Loucy (cell line): ENCODE measurements around the gene TLR3.

ENCODE experiments used
- EZH2phosphoT487 ChIP-seq: fragments of 200-600 bp; IDR thresholded peaks from 2 replicates; pipeline ENCODE4 v1.6.1; 2018; ENCODE audit warnings: antibody characterized with exemption, mild to moderate bottlenecking, moderate library complexity, borderline replicate concordance
- TF ChIP-seq, protein P1 (sequence below): fragments of 200-600 bp; sonication (generic); conservative IDR thresholded peaks from 2 replicates; pipeline ENCODE4 v1.5.1; 2014; ENCODE audit warnings: mild to moderate bottlenecking, antibody characterized with exemption, low read length

DNA sequence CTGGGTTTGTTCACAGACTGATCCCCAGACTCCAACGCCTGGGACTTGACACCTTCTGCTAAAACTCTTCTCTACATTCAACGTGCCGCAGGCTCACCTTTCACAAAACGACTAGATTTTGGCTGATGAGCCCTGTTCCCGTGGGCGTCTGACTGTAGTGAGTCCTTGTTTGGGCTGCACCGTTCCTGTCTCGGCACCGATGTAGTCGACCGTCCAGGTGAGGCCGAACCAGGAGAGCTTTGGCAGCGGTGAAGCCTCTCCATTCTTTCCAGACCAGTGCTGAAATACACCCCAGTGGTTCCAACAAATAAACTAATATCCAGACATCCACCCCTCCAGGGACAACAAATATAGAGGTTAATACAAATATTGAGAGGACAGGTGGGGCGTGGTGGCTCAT lies 45.0 kb upstream of the TLR3 start:
- TF ChIP-seq, protein P1, sequence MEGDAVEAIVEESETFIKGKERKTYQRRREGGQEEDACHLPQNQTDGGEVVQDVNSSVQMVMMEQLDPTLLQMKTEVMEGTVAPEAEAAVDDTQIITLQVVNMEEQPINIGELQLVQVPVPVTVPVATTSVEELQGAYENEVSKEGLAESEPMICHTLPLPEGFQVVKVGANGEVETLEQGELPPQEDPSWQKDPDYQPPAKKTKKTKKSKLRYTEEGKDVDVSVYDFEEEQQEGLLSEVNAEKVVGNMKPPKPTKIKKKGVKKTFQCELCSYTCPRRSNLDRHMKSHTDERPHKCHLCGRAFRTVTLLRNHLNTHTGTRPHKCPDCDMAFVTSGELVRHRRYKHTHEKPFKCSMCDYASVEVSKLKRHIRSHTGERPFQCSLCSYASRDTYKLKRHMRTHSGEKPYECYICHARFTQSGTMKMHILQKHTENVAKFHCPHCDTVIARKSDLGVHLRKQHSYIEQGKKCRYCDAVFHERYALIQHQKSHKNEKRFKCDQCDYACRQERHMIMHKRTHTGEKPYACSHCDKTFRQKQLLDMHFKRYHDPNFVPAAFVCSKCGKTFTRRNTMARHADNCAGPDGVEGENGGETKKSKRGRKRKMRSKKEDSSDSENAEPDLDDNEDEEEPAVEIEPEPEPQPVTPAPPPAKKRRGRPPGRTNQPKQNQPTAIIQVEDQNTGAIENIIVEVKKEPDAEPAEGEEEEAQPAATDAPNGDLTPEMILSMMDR, result no peak
- TF ChIP-seq EZH2phosphoT487, result no peak
